ENCODE data around the gene DDX1. TPM values are rescaled to one million over a fixed set of nuclear protein-coding genes. Genes with fewer than 3 reads are reported as not detected.

Gene DDX1
- total and polyA plus RNA-seq, 2 of the 4 experiments (the other 2 are of a cell fraction): 73.6 to 74.9 TPM

DNA sequence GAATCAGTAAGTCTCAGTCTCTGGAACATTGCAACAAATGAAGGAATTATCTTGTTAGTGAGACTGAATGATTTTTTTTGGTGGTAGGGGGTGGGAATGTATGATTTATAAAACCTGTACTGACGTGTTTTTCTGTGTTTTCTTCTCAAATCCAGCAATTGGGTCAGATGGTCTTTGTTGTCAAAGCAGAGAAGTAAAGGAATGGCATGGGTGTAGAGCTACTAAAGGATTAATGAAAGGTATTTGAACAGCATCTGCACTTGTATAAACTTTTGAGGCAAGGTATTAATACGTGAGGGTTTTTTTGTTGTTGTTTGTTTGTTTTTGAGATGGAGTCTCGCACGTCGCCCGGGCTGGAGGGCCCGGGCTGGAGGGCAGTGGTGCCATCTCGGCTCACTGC lies 10.7 kb downstream of the DDX1 start:
- H3K27me3 ChIP-seq (ENCODE audit: control insufficient read depth, insufficient read depth, low read length): no peaks in the 10 kb centered on the region
- H4K20me1 ChIP-seq (ENCODE audit: insufficient read depth, low read length): no peaks in the 10 kb centered on the region; the same call in 1 of the 2 replicates
- no peak overlapping the region for H3K4ac ChIP-seq (ENCODE audit: low read depth, low read length)
- ChIA-PET CTCF (no interaction called here), POLR2A (ENCODE audit: unreplicated experiment) (no interaction called here)
- no peak overlapping the region for H3K23ac ChIP-seq (ENCODE audit: low read depth, low read length)
- WGBS, 2 experiments (ENCODE audit: extremely low coverage in 2 of 2, insufficient read length in 1 of 2): 57% methylated on average over 1 of the region's 8 CpGs; no CpG with 5 or more reads in 1 of the 2 experiments
- H4K5ac ChIP-seq (ENCODE audit: low read depth, low read length): no peak overlapping the region
- H3K9ac ChIP-seq (ENCODE audit: low read depth, low read length): no peak overlapping the region
- no peak overlapping the region for H3K18ac ChIP-seq (ENCODE audit: low read depth, low read length)
- no peak overlapping the region for H3K14ac ChIP-seq (replicated peaks; ENCODE audit: low read depth, low read length)
- no peaks in the 10 kb centered on the region for H3K9me3 ChIP-seq (ENCODE audit: control insufficient read depth, insufficient read depth, low read length)
- H3K79me1 ChIP-seq (ENCODE audit: low read depth in 1 of 2, low read length in 2 of 2): no peaks in the 10 kb centered on the region; a peak in 1 of 4 replicates
- H2AFZ ChIP-seq (replicated peaks; ENCODE audit: low read length, poor library complexity): no peak overlapping the region
- TF ChIP-seq RCOR1 (IDR thresholded peaks at IDR 0.05; ENCODE audit: insufficient replicate concordance, low read length): no peak
- no peak for TF ChIP-seq CHD1 (IDR thresholded peaks at IDR 0.05; ENCODE audit: low read depth, low read length)
- no peak for TF ChIP-seq MXI1 (IDR thresholded peaks at IDR 0.05; ENCODE audit: borderline replicate concordance, low read depth, low read length)
- no peak for TF ChIP-seq FOS (IDR thresholded peaks at IDR 0.05; ENCODE audit: low read depth, low read length)
- no peak for TF ChIP-seq CEBPB (IDR thresholded peaks at IDR 0.05; ENCODE audit: low read depth, low read length)
- no peak for TF ChIP-seq MAFK (IDR thresholded peaks at IDR 0.05; ENCODE audit: low read depth, low read length)
- TF ChIP-seq MAZ (IDR thresholded peaks at IDR 0.05; ENCODE audit: borderline replicate concordance, low read depth, low read length): no peak
- no peak for TF ChIP-seq NFE2L2 (IDR thresholded peaks at IDR 0.05; ENCODE audit: low read depth, low read length)
- TF ChIP-seq, protein P1, sequence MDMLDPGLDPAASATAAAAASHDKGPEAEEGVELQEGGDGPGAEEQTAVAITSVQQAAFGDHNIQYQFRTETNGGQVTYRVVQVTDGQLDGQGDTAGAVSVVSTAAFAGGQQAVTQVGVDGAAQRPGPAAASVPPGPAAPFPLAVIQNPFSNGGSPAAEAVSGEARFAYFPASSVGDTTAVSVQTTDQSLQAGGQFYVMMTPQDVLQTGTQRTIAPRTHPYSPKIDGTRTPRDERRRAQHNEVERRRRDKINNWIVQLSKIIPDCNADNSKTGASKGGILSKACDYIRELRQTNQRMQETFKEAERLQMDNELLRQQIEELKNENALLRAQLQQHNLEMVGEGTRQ (IDR thresholded peaks at IDR 0.05; ENCODE audit: low read depth, low read length): no peak
- TF ChIP-seq, protein P2, sequence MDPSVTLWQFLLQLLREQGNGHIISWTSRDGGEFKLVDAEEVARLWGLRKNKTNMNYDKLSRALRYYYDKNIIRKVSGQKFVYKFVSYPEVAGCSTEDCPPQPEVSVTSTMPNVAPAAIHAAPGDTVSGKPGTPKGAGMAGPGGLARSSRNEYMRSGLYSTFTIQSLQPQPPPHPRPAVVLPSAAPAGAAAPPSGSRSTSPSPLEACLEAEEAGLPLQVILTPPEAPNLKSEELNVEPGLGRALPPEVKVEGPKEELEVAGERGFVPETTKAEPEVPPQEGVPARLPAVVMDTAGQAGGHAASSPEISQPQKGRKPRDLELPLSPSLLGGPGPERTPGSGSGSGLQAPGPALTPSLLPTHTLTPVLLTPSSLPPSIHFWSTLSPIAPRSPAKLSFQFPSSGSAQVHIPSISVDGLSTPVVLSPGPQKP (IDR thresholded peaks at IDR 0.05; ENCODE audit: borderline replicate concordance, low read depth, low read length): no peak
- no peak for TF ChIP-seq RAD21 (IDR thresholded peaks at IDR 0.05; ENCODE audit: low read length)
- H3K56ac ChIP-seq (ENCODE audit: extremely low read depth, insufficient read depth, low read length): no peak overlapping the region
- H3K27ac ChIP-seq (ENCODE audit: insufficient read depth, low read length): no peak overlapping the region
- H3K36me3 ChIP-seq (ENCODE audit: control insufficient read depth, insufficient read depth, low read length): peaks cover 49% of the 10 kb centered on the region
- no peak overlapping the region for H2BK5ac ChIP-seq (ENCODE audit: low read depth, low read length, poor library complexity, severe bottlenecking)
- no TSS peak for BruUV-seq (replicated peaks)
- no peaks in the 10 kb centered on the region for H3K4me1 ChIP-seq (ENCODE audit: control insufficient read depth, insufficient read depth, low read length)
- no peak overlapping the region for H2BK120ac ChIP-seq (ENCODE audit: low read depth, low read length)
- H2BK15ac ChIP-seq (ENCODE audit: low read depth, low read length): no peak overlapping the region
- no peak overlapping the region for H4K91ac ChIP-seq (ENCODE audit: insufficient read depth, low read depth, low read length)
- H2AK9ac ChIP-seq (replicated peaks; ENCODE audit: low read depth, low read length, poor library complexity): no peak overlapping the region
- H3K4me3 ChIP-seq (ENCODE audit: insufficient read depth, low read depth, low read length): no peak overlapping the region
- DNase-seq (no peak), ATAC-seq (ENCODE audit: low read depth) (no peak)
- H4K8ac ChIP-seq (ENCODE audit: low read depth in 2 of 2, low read length in 2 of 2): no peak overlapping the region
- no peak overlapping the region for H3K4me2 ChIP-seq (ENCODE audit: low read depth, low read length)
- H2BK20ac ChIP-seq (ENCODE audit: low read depth, low read length): no peak overlapping the region
- in situ Hi-C loops (cut with MboI; ENCODE audit: low sequenced_read_pairs): no loop called here
- intact Hi-C loops (cut with micrococcal nuclease): no loop called here
- H3K9me1 ChIP-seq (ENCODE audit: insufficient read depth, low read length): no peaks in the 10 kb centered on the region
- H2AK5ac ChIP-seq (ENCODE audit: low read depth, low read length): no peak overlapping the region
- dilution Hi-C loops (cut with HindIII; ENCODE audit: low sequenced_read_pairs, unreplicated experiment): no loop called here

Data from IMR-90 (cell line).